Activated naive CD4-positive, alpha-beta T cell treated with anti-CD3 and anti-CD28 coated beads, Interleukin-2, amount 50 U/mL, for 24 hours (primary cell): ENCODE results near the gene PTRHD1.
A peak's percentile ranks its signal among the peaks of the same experiment; 100 is the strongest.

Experiments
- H3K27ac Mint-ChIP-seq: one replicate; pipeline ENCODE4 v1.8.0; 2021; ENCODE audit warnings: mild to moderate bottlenecking, mixed read lengths
- H3K27me3 Mint-ChIP-seq: one replicate; pipeline ENCODE4 v1.8.0; 2021; ENCODE audit warnings: mixed read lengths
- H3K36me3 Mint-ChIP-seq: one replicate; pipeline ENCODE4 v1.8.0; 2021; ENCODE audit warnings: mixed read lengths
- H3K4me1 Mint-ChIP-seq: one replicate; pipeline ENCODE4 v1.8.0; 2021; ENCODE audit warnings: mixed read lengths
- H3K4me3 Mint-ChIP-seq: one replicate; pipeline ENCODE4 v1.8.0; 2021; ENCODE audit warnings: mild to moderate bottlenecking, mixed read lengths
- H3K9me3 Mint-ChIP-seq: one replicate; pipeline ENCODE4 v1.8.0; 2021; ENCODE audit warnings: mixed read lengths

Gene PTRHD1

DNA sequence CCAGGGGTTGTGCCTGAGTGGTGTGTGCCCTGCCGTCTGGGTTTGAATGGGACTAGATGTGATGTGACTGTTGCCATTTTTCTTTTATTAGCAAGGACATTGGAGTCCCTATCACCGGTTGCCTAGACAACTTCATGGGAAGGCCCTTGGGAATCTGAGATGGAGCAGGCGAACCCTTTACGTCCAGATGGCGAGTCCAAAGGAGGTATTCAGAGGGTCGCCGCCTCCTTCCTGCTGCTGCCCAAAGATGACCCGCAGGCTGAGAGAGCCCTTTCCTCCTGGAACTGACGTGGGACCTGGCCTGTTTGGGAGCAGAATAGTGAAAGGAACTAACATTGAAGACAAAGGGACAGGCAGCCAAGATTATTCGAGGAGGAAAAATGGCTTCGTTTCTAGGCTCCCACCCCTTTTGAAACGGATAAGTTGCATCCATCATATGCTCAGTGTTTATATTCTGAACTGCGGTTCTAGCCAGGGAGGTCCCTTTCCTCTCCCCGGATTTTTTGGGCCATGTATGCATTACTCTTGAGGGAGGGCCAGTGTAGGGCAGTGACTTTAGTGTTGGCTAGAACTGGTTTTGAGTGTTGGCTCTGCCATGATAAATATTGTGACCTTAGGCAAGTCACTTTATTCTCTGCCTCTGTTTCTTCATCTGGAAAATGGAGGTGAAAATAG, 707 bp upstream of the PTRHD1 start:
- Mint-ChIP-seq H3K36me3 (peaks cover 7% of the 10 kb centered on the region), H3K4me1 (peaks cover 36% of the 10 kb centered on the region), H3K4me3 (peak overlapping the region; percentile 97)

DNA sequence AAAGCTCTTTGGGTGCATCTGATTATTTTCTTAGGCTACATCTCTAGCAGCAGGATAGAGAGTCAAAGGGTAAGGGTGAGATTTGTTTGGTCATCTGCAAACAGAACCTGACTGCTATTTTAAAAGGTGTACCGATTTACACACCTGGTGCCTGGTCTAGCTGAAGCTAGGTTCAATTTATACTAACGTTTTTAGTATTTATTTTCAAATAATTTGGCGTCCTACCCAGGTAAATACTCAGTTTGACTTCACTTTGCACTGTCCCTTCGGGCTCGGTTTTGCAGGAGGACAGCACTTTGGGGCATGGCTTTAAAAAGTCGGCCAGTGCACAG, 683 bp downstream of the PTRHD1 start:
- Mint-ChIP-seq H3K4me3 (peak overlapping the region; percentile 97), H3K27ac (peak overlapping the region; percentile 99), H3K27me3 (no peaks in the 10 kb centered on the region), H3K9me3 (no peaks in the 10 kb centered on the region), H3K4me1 (peaks cover 30% of the 10 kb centered on the region), H3K36me3 (peaks cover 6% of the 10 kb centered on the region)

More for the DNA sequence above, 707 bp upstream of the PTRHD1 start:
- Mint-ChIP-seq H3K9me3 (no peaks in the 10 kb centered on the region), H3K27me3 (no peaks in the 10 kb centered on the region), H3K27ac (peak overlapping the region; percentile 99)

DNA sequence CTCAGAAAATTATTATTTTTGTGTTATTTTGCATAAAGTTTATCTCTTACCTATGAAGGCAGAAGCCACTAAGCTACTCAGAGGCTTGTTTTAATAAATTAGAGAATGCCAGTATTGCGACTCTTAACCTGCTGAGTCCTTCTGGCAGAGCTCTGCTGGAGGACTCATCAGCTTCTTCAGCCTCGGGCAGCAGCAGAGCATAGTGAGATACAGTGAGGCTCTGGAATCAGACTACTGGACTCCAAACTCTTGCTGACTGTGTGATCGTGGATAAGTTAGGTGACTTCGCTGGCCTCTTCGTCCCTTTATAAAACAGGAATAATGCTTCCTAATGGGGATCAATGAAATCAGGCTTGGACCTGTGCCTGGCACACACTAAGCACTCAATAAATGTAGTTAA, 1.7 kb downstream of the PTRHD1 start:
- no peak overlapping the region for H3K27ac Mint-ChIP-seq
- H3K4me3 Mint-ChIP-seq, result peak overlapping the region; percentile 15
- no peaks in the 10 kb centered on the region for H3K27me3 Mint-ChIP-seq
- peaks cover 23% of the 10 kb centered on the region for H3K4me1 Mint-ChIP-seq
- H3K36me3 Mint-ChIP-seq, result peaks cover 6% of the 10 kb centered on the region
- H3K9me3 Mint-ChIP-seq, result no peaks in the 10 kb centered on the region

DNA sequence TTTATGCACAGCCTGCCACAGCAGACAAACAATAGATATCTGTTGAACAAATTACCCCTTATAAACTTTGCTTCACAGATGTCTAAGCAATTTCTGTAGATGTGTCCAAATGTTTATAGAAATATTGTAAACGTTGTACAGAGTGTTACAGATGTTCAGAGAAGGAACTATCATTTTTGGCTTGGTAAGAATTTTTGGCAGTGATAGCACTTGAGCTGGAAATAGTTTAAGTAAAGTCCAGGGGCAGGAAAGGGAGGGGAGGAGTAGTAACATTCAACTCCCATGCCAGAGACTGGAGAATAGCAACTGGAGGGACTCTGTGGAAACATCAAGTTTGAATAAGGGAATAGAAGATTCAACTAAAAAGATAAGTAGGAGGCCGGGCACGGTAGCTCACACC, 4.4 kb downstream of the PTRHD1 start:
- no peaks in the 10 kb centered on the region for H3K27me3 Mint-ChIP-seq
- no peak overlapping the region for H3K4me3 Mint-ChIP-seq
- H3K36me3 Mint-ChIP-seq, result peaks cover 6% of the 10 kb centered on the region
- no peak overlapping the region for H3K27ac Mint-ChIP-seq
- H3K9me3 Mint-ChIP-seq, result no peaks in the 10 kb centered on the region
- H3K4me1 Mint-ChIP-seq, result peaks cover 14% of the 10 kb centered on the region

DNA sequence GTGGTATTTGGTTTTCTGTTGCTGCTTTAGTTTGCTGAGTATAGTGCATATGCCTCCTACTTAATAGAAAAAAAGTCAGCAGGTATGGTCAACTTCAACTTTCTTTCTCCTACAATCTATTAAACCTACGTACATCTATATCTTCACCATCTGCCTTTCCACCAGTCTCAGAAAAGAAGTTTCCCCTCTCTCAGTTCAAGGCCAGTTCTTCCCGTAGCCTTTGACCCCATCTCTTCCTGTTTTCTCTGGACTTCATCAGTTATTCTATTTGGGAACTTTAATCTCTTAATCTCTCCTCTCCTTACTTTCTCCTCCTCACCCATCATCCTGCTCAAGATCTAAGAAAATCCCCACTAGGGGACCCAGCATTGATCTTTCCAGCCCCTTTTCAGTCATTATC, 5.7 kb downstream of the PTRHD1 start:
- Mint-ChIP-seq H3K4me1 (peaks cover 4% of the 10 kb centered on the region), H3K9me3 (no peaks in the 10 kb centered on the region), H3K27ac (peak overlapping the region; percentile 20), H3K27me3 (no peaks in the 10 kb centered on the region), H3K4me3 (no peak overlapping the region), H3K36me3 (peaks cover 8% of the 10 kb centered on the region)

DNA sequence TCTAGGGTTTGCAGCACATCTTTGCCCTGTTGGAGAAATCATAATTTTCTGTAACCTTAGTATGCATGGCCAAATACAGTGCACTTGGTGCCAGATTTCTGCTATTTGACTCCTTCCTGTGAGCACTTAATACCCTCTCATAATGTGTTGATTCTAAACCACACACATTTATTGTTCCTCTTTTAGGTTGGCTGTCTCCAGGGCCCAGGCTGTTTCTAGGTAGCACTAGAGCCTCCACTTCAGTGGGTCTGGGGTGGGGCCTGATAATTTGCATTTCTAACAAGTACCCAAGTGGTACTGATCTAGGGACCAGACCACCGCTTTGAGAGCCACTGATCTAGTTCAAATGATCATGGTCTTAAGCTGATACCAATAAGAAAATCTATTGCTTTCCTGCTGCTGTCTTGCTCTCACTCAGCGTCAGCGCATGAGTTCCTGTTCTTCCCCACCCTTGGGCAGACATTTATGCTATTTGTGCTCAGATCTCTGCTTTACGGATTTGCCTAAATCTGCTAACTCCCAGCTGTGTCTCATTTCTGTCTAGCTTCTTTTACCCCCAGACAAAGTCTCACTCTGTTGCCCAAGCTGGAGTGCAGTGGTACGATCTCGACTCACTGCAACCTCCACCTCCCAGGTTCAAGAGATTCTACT, 7.4 kb downstream of the PTRHD1 start:
- H3K4me3 Mint-ChIP-seq, result no peak overlapping the region
- peaks cover 2% of the 10 kb centered on the region for H3K27me3 Mint-ChIP-seq
- no peaks in the 10 kb centered on the region for H3K9me3 Mint-ChIP-seq
- H3K36me3 Mint-ChIP-seq, result peaks cover 8% of the 10 kb centered on the region
- H3K27ac Mint-ChIP-seq, result no peak overlapping the region
- no peaks in the 10 kb centered on the region for H3K4me1 Mint-ChIP-seq

DNA sequence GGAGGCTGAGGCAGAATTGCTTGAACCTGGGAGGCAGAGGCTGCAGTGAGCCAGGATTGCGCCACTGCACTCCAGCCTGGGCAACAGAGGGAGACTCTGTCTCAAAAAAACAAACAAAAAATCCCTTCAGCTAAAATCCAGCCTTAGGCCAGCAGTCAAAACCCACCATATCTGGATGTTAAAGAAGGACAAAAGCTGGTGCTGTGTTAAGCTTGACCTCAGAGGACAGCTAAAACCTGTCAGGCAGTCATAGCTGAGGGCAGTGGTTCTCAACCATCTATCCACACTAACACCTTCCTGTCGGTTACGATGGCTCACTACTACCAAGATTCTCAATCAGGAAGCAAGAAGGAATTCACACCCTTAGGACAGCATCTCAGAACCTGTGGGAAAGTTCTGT, 9.6 kb downstream of the PTRHD1 start:
- Mint-ChIP-seq H3K27ac (no peak overlapping the region), H3K4me3 (no peak overlapping the region), H3K9me3 (no peaks in the 10 kb centered on the region), H3K4me1 (no peaks in the 10 kb centered on the region), H3K27me3 (peaks cover 3% of the 10 kb centered on the region), H3K36me3 (peaks cover 2% of the 10 kb centered on the region)

DNA sequence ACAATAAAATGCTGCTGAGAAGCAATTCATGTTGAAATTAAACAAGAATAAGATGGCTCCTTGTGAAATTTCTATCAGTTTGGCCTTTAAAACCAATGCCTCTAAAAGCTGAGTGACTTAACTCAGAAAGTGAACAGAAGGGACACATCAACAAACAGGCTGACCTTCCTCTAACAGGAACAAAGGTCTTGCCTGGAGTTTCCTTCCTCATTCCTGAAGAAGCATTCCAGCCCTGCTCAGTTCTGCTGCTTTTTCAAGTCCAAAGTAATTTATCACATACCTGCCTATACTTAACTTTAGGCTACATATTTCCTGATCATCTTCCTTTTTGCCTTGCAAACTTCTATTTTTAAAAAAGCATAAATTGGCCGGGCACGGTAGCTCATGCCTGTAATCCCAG, 14.1 kb downstream of the PTRHD1 start:
- no peak overlapping the region for H3K27ac Mint-ChIP-seq
- H3K4me1 Mint-ChIP-seq, result no peaks in the 10 kb centered on the region
- H3K9me3 Mint-ChIP-seq, result no peaks in the 10 kb centered on the region
- peaks cover 2% of the 10 kb centered on the region for H3K36me3 Mint-ChIP-seq
- no peak overlapping the region for H3K4me3 Mint-ChIP-seq
- peaks cover 3% of the 10 kb centered on the region for H3K27me3 Mint-ChIP-seq

DNA sequence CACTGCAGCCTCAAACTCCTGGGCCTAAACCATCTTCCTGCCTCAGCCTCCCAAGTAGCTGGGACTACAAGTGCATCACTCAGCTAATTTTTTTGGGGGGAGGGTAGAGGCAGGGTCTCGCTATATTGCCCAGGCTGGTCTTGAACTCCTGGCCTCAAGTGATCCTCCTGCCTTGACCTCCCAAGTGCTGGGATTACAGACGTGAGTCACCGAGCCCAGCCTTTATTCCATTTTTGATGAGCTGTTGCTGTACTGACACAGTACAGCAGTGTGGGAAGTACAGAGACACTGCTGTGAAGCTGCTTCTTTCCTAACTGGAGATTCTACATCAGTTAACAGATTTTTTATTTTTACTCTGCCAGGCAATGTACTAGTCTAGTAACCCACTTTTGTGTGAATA, 18.8 kb downstream of the PTRHD1 start:
- no peak overlapping the region for H3K27ac Mint-ChIP-seq
- H3K9me3 Mint-ChIP-seq, result no peaks in the 10 kb centered on the region
- no peaks in the 10 kb centered on the region for H3K4me1 Mint-ChIP-seq
- no peaks in the 10 kb centered on the region for H3K36me3 Mint-ChIP-seq
- H3K4me3 Mint-ChIP-seq, result no peak overlapping the region
- no peaks in the 10 kb centered on the region for H3K27me3 Mint-ChIP-seq

DNA sequence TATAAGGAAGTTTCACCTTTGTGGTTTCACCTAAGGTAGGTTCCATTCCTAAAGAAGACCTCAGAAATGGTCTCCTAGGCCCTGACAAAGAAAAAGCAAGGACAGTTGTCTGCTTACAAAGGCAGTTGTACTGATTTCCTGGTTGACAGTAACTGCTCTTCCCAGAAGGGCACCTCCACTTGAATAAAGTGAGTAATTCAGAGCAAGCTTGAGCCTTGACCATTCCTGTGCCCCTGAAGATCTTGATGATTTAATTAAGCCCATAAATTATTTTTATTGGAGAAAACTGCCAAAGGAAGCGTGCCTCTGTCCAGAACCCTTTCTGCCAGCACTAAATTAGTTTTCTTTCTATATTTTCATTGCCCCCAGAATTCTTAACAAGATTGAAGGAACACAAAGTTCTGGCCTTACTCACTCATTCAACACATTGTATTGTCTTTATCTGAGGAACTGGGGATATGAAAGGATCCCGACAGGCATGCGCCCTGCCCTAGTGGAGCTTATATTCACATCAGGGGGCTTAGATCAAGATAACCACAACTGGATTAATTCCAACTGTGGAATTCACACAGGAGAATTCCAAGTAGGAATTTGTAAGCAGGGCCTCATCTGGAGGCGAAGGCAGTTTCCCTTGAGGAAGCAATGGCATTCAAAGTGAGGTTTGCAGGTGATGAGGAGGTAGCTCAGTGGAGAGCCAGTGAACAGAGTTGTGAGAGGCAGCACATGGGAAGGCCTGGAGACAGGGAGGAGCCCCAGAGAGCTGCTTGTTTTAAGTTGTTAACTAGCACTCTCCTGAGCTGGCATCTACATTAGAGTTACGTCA, 21.2 kb downstream of the PTRHD1 start:
- Mint-ChIP-seq H3K36me3 (no peaks in the 10 kb centered on the region), H3K4me3 (no peak overlapping the region), H3K27ac (no peak overlapping the region), H3K27me3 (no peaks in the 10 kb centered on the region), H3K9me3 (no peaks in the 10 kb centered on the region), H3K4me1 (no peaks in the 10 kb centered on the region)

DNA sequence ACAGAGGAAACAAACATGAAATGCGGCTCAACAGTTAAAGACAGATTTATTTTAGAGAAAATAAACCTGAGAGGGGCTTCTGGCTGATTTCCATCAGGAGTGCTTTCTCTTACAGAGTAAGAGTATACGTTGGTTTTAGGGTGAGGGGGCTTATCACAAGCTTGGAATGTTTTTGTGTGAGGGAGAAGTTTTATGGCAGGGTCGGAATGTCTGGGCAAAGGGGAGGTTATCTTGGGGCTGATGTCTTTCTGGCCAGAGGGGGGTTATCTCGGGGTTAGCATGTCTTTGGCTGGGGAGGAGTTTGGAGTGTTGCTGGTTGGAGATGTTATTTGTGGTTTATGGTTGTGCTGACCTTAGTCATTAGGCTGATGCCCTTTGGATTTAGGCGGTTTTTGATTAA, 22.1 kb downstream of the PTRHD1 start:
- no peak overlapping the region for H3K4me3 Mint-ChIP-seq
- peaks cover 4% of the 10 kb centered on the region for H3K4me1 Mint-ChIP-seq
- peak overlapping the region; percentile 19 for H3K27ac Mint-ChIP-seq
- no peaks in the 10 kb centered on the region for H3K27me3 Mint-ChIP-seq
- no peaks in the 10 kb centered on the region for H3K9me3 Mint-ChIP-seq
- peaks cover 4% of the 10 kb centered on the region for H3K36me3 Mint-ChIP-seq

DNA sequence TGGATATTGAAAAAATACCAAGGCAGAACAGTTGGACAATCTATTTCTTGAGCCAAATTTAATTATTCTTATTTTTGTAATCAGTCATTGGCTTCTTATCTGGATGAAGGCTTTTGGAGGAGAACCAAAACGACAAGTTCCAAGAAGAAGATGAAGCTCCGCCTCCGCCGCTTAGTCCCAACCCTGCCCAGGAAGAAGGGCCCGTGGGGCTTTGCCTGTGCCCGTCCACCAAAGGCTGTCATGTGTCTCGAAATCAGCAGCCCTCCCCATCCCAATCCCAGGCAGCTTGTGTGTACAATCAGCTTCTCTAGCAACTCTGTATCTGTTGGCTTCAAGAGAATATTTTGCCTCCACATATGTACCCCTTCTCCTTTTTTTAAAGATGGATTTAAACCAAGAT, 24.6 kb downstream of the PTRHD1 start:
- no peak overlapping the region for H3K27ac Mint-ChIP-seq
- H3K27me3 Mint-ChIP-seq, result no peaks in the 10 kb centered on the region
- no peak overlapping the region for H3K4me3 Mint-ChIP-seq
- peaks cover 7% of the 10 kb centered on the region for H3K36me3 Mint-ChIP-seq
- no peaks in the 10 kb centered on the region for H3K9me3 Mint-ChIP-seq
- H3K4me1 Mint-ChIP-seq, result peaks cover 4% of the 10 kb centered on the region

DNA sequence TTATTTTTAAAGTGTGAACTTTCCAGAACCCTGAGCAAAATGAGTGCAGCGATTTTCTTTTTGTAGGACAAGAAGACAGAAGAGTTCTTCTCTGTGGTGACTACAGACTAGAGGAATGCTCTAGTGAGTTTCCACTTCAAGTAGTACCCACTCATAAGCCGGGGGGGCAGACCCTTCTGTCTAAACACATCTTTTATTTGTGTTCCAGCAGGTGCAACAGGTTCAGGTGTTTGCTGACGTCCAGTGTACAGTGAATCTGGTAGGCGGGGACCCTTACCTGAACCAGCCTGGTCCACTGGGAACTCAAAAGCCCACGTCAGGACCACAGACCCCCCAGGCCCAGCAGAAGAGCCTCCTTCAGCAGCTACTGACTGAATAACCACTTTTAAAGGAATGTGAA, 25.2 kb downstream of the PTRHD1 start:
- peaks cover 4% of the 10 kb centered on the region for H3K4me1 Mint-ChIP-seq
- H3K36me3 Mint-ChIP-seq, result peaks cover 7% of the 10 kb centered on the region
- H3K4me3 Mint-ChIP-seq, result no peak overlapping the region
- no peak overlapping the region for H3K27ac Mint-ChIP-seq
- H3K27me3 Mint-ChIP-seq, result no peaks in the 10 kb centered on the region
- H3K9me3 Mint-ChIP-seq, result no peaks in the 10 kb centered on the region

DNA sequence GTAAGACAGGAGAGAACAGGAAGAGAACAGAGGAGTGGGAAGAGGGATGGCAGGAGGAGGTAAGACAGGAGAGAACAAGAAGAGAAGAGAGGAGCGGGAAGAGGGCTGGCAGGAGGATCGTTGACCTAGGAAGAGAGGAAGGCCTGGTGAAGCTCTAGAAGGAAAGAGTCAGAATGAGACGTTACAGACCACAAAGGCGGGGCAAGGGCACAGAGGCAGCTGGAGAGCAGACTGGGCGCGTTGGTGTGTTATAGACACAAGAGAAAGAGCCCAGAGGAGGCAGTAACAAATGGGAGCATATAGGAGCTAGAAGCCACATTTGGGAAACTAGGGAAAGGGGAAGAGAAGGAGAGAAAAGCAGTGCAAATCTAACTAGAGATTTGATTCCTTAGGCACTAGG, 26.6 kb downstream of the PTRHD1 start:
- H3K4me3 Mint-ChIP-seq, result no peak overlapping the region
- H3K27ac Mint-ChIP-seq, result peak overlapping the region; percentile 52
- peaks cover 4% of the 10 kb centered on the region for H3K4me1 Mint-ChIP-seq
- H3K27me3 Mint-ChIP-seq, result no peaks in the 10 kb centered on the region
- H3K36me3 Mint-ChIP-seq, result peaks cover 7% of the 10 kb centered on the region
- no peaks in the 10 kb centered on the region for H3K9me3 Mint-ChIP-seq

DNA sequence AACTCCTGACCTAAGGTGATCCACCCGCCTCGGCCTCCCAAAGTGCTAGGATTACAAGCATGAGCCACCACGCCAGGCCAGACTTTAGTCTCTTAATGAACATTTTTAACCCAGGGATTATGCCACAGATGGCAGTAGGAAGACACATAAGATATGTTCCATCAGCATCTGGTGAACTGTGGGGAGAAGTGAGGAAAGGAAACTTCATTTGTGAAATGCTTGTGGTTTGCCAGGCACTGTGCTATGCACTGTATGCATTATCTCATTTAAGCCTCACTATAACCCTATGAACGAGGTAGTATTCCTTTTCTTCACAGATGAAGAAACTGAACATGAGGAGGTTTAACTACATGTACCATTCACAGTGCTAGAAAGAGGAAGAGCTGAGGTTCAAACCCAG, 29.3 kb downstream of the PTRHD1 start:
- Mint-ChIP-seq H3K4me1 (peaks cover 4% of the 10 kb centered on the region), H3K27ac (no peak overlapping the region), H3K9me3 (no peaks in the 10 kb centered on the region), H3K4me3 (no peak overlapping the region), H3K36me3 (peaks cover 12% of the 10 kb centered on the region), H3K27me3 (no peaks in the 10 kb centered on the region)

DNA sequence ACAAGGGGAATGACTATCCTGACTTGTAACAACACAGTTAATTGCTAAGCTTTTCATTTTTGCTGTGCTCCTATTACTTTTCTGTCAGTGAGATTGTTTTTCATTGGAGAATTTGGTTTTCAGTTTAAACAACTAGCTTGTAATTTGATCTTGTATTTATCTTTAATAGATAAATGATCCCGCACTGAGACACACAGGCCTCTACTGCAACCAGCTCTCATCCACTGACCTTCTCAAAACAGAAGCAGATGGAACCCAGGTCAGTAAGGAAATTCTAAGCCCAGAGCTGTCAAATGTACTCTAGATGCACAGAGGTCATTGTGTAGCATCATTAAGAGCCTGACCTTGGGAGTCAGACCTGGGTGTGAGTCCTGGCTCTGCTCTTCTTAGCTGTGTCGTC, 30.7 kb downstream of the PTRHD1 start:
- no peak overlapping the region for H3K4me3 Mint-ChIP-seq
- H3K4me1 Mint-ChIP-seq, result peaks cover 4% of the 10 kb centered on the region
- no peak overlapping the region for H3K27ac Mint-ChIP-seq
- H3K9me3 Mint-ChIP-seq, result no peaks in the 10 kb centered on the region
- H3K36me3 Mint-ChIP-seq, result peaks cover 12% of the 10 kb centered on the region
- no peaks in the 10 kb centered on the region for H3K27me3 Mint-ChIP-seq
